Smooth muscle cell (in vitro differentiated cells): ENCODE measurements around the gene SHB. TPM values are rescaled to one million over a fixed set of nuclear protein-coding genes. Genes with fewer than 3 reads are reported as not detected.
"Not testable (repeated sequence)": the region's sequence is repeated elsewhere in the genome, so short reads cannot be mapped to it uniquely, and the experiment has no call there.

Experiments
- DNase-seq: peaks from one replicate; lab custom pipeline; 2025; ENCODE audit not compliant: unreplicated experiment; lab: John Stamatoyannopoulos, UW
- H2AFZ ChIP-seq: fragments of 200-600 bp; sonication (generic); 2 replicates; pipeline ENCODE4 v1.6.0; 2016; ENCODE audit warnings: antibody characterized with exemption, low read depth, mild to moderate bottlenecking
- H3F3A ChIP-seq: fragments of 200-600 bp; sonication (generic); 2 replicates; pipeline ENCODE4 v1.6.0; 2017; ENCODE audit warnings: antibody characterized with exemption, low read depth
- H3K27ac ChIP-seq: fragments of 200-600 bp; sonication (generic); 2 replicates; pipeline ENCODE4 v1.5.1; 2016; ENCODE audit warnings: low read depth, mild to moderate bottlenecking
- H3K27me3 ChIP-seq: fragments of 200-600 bp; sonication (generic); 2 replicates; pipeline ENCODE4 v1.6.1; 2016; ENCODE audit warnings: low read depth, mild to moderate bottlenecking
- H3K36me3 ChIP-seq: fragments of 200-600 bp; sonication (generic); 2 replicates; pipeline ENCODE4 v1.5.1; 2016; ENCODE audit warnings: low read depth
- H3K4me1 ChIP-seq: fragments of 200-600 bp; sonication (generic); 2 replicates; pipeline ENCODE4 v1.5.1; 2016; ENCODE audit warnings: low read depth
- H3K4me2 ChIP-seq: fragments of 200-600 bp; sonication (generic); 2 replicates; pipeline ENCODE4 v1.6.0; 2016; ENCODE audit warnings: mild to moderate bottlenecking
- H3K4me3 ChIP-seq: fragments of 200-600 bp; sonication (generic); 2 replicates; pipeline ENCODE4 v1.5.1; 2016; ENCODE audit warnings: mild to moderate bottlenecking
- H3K79me2 ChIP-seq: fragments of 200-600 bp; sonication (generic); 2 replicates; pipeline ENCODE4 v1.6.0; 2016; ENCODE audit warnings: low read depth, mild to moderate bottlenecking
- H3K9ac ChIP-seq: fragments of 200-600 bp; sonication (generic); 2 replicates; pipeline ENCODE4 v1.6.0; 2016; ENCODE audit warnings: low read depth
- H3K9me3 ChIP-seq: fragments of 200-600 bp; sonication (generic); replicated peaks from 2 replicates; pipeline ENCODE4 v1.5.1; 2016; ENCODE audit warnings: low read depth
- H4K20me1 ChIP-seq: fragments of 200-600 bp; sonication (generic); 2 replicates; pipeline ENCODE4 v1.6.0; 2016; ENCODE audit warnings: low read depth
- WGBS: methylation state at CpG from one replicate; pipeline ENCODE4 v1.1.7; 2016; ENCODE audit warnings: low lambda C conversion rate; 5-methylcytosine and 5-hydroxymethylcytosine counted together
- polyA plus RNA-seq: library from polyadenylated mRNA; unstranded; fragments of >200 nt; fragmentation: Nextera tagmentation; extraction: Ambion mirVana; gene quantifications from 2 replicates; pipeline ENCODE4 v1.2.1, GENCODE V29; 2016
- total RNA-seq: library from RNA; depleted of rRNA; stranded (reverse); fragments of >200 nt; gene quantifications from 2 replicates; pipeline ENCODE4 v1.2.3, GENCODE V29; 2014
- TF ChIP-seq, protein P1 (sequence below): fragments of 200-600 bp; sonication (generic); IDR thresholded peaks from 2 replicates; pipeline ENCODE4 v1.5.1; 2017; ENCODE audit warnings: borderline replicate concordance, mild to moderate bottlenecking, antibody characterized with exemption; ENCODE audit not compliant: insufficient read depth, poor library complexity, severe bottlenecking

The SHB gene
- total and polyA plus RNA-seq, 2 experiments from 2014 or later: 16.4 to 32.4 TPM

DNA sequence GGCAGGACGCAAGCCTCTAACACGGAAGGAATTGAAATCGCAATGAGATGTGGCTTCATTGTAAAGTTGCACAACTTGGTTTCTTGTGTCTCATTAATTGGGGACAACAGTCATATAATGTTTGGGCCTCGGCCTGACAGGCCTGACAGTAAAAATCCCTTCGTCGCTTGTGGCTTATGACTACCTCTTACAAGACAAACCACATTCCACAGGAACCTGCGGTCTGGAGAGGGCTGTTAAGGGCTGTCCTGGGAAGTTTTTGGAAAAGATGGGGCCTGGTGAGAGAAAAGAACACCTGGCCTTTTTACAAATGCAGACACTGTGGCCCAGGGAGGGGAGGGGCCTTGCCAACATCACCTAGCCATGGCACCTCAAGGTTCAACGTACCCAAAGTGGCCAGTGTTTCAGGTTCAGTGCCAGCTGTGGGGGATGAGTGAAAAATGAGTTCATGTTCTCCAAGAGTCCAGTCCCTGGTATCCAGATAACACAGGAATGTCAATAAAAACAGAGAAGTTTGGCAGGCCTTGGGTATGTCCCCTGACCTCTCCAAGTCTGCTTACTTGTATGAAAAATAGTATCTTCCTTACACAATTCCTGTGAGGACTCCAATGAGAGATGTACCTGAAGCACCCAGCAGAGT, 22.2 kb downstream of the SHB start:
- Histone ChIP-seq H3K79me2 (peaks cover 79% of the 10 kb centered on the region), H3K27me3 (no peaks in the 10 kb centered on the region), H3K9ac (peak overlapping the region; percentile 37), H3K27ac (peak overlapping the region; percentile 92), H3K36me3 (no peaks in the 10 kb centered on the region), H3K4me2 (peak overlapping the region; percentile 56), H3K4me1 (peaks cover 25% of the 10 kb centered on the region), H3K9me3 (no peaks in the 10 kb centered on the region), H2AFZ (no peak overlapping the region), H3F3A (peaks cover 17% of the 10 kb centered on the region), H4K20me1 (peaks cover 57% of the 10 kb centered on the region), H3K4me3 (no peak overlapping the region)
- TF ChIP-seq, protein P1, sequence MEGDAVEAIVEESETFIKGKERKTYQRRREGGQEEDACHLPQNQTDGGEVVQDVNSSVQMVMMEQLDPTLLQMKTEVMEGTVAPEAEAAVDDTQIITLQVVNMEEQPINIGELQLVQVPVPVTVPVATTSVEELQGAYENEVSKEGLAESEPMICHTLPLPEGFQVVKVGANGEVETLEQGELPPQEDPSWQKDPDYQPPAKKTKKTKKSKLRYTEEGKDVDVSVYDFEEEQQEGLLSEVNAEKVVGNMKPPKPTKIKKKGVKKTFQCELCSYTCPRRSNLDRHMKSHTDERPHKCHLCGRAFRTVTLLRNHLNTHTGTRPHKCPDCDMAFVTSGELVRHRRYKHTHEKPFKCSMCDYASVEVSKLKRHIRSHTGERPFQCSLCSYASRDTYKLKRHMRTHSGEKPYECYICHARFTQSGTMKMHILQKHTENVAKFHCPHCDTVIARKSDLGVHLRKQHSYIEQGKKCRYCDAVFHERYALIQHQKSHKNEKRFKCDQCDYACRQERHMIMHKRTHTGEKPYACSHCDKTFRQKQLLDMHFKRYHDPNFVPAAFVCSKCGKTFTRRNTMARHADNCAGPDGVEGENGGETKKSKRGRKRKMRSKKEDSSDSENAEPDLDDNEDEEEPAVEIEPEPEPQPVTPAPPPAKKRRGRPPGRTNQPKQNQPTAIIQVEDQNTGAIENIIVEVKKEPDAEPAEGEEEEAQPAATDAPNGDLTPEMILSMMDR: no peak
- DNase-seq: no peak
- WGBS: 5% methylated on average over 8 of the region's 8 CpGs

DNA sequence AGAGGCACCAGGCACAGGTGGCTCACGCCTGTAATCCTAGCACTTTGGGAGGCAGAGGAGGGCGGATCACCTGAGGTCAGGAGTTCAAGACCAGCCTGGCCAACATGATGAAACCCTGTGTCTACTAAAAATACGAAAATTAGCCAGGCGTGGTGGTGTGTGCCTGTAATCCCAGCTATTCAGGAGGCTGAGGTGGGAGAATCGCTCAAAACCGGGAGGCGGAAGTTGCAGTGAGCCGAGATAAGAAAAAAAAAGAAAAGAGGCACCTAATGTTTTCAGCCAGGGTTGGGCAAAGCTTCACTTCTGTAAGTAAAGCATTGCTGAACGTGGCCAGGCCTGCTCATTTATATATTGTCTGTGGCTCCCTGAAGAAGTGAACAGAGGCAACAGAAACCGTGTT, 23.1 kb downstream of the SHB start:
- H3K4me1 ChIP-seq: peaks cover 23% of the 10 kb centered on the region
- WGBS: 73% methylated on average over 10 of the region's 10 CpGs
- H2AFZ ChIP-seq, H3K4me3 ChIP-seq, H3K36me3 ChIP-seq, DNase-seq, H3K27me3 ChIP-seq, H3K9me3 ChIP-seq: not testable (repeated sequence)
- H3F3A ChIP-seq: peaks cover 16% of the 10 kb centered on the region
- H3K9ac ChIP-seq: peak overlapping the region; percentile 37
- peaks cover 59% of the 10 kb centered on the region for H4K20me1 ChIP-seq
- peak overlapping the region; percentile 56 for H3K4me2 ChIP-seq
- peaks cover 72% of the 10 kb centered on the region for H3K79me2 ChIP-seq
- peak overlapping the region; percentile 92 for H3K27ac ChIP-seq

DNA sequence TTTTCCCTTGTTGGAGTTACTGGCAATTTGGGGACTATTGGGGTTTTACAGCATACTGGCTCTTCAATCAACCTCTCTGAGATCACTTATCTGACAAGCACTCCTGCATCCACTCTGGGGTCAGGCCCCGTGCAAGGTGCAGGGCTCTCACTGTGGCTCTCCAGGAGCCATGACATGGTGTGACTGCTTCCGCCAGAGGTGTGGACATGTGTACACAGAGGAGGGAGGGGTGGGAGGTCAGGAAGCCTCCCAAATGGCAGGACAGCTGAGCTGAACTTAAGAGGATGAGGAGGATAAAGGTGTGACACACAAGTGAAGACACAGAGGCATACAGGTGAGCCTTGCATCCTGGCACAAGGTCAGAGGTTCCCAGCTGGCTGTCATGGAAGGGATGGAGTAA, 24.3 kb downstream of the SHB start:
- peaks cover 60% of the 10 kb centered on the region for H3K79me2 ChIP-seq
- no peaks in the 10 kb centered on the region for H3K27me3 ChIP-seq

DNA sequence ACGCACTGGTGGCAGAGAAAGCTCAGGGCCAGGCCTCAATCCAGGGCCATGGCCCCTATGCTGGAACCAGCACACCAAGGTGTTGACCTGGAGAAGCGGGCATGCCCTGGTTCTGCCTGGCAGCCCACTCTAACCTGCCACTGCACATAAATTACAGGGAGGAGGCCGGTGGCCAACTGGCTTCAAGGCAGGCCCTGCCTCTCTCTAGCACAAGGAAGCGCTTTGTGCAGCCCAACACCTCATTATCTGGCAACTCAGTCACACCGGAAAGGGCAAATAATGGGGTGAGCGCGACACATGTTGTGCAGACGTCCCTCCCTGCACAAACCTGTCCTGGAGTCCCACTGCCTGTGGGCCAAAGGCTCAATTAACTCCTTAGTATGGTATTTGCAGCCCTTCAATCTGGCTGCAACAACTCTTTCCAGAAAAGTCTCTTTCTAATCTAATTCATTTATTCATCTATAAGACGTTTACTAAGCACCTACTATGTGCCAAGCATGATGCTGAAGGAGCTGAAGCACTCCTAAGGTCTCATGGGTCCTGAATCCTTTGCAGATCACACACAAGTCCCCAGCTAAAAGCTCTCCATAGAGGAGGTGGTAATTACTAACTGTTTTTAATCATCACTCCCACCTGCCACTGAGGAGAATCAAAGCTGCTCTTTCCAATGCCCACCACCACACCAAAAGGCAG, 24.9 kb downstream of the SHB start:
- Histone ChIP-seq H3K4me2 (no peak overlapping the region), H3K27ac (no peak overlapping the region), H4K20me1 (peaks cover 72% of the 10 kb centered on the region), H3K27me3 (no peaks in the 10 kb centered on the region), H2AFZ (no peak overlapping the region), H3K79me2 (peaks cover 53% of the 10 kb centered on the region), H3K4me1 (peaks cover 32% of the 10 kb centered on the region), H3K9me3 (no peaks in the 10 kb centered on the region), H3K4me3 (no peak overlapping the region), H3K9ac (no peak overlapping the region), H3K36me3 (no peaks in the 10 kb centered on the region), H3F3A (peaks cover 20% of the 10 kb centered on the region)
- 85% methylated on average over 9 of the region's 9 CpGs for WGBS
- DNase-seq: no peak
- TF ChIP-seq, protein P1: no peak

More for the DNA sequence above, 24.3 kb downstream of the SHB start:
- DNase-seq: no peak
- Histone ChIP-seq H3K4me1 (peaks cover 26% of the 10 kb centered on the region), H3K27ac (peak overlapping the region; percentile 92), H3K36me3 (no peaks in the 10 kb centered on the region), H3F3A (peaks cover 20% of the 10 kb centered on the region), H3K4me2 (no peak overlapping the region), H3K4me3 (no peak overlapping the region), H3K9ac (no peak overlapping the region), H3K9me3 (no peaks in the 10 kb centered on the region), H2AFZ (no peak overlapping the region), H4K20me1 (peaks cover 68% of the 10 kb centered on the region)
- TF ChIP-seq, protein P1: no peak
- WGBS: 81% methylated on average over 2 of the region's 2 CpGs
